ENCODE measurements around the gene CCDC127. TPM values are rescaled to one million over a fixed set of nuclear protein-coding genes. Genes with fewer than 3 reads are reported as not detected.

CCDC127 gene
- polyA plus RNA-seq, 3 donors = 0.68 to 1.5 (median 0.85) TPM

DNA sequence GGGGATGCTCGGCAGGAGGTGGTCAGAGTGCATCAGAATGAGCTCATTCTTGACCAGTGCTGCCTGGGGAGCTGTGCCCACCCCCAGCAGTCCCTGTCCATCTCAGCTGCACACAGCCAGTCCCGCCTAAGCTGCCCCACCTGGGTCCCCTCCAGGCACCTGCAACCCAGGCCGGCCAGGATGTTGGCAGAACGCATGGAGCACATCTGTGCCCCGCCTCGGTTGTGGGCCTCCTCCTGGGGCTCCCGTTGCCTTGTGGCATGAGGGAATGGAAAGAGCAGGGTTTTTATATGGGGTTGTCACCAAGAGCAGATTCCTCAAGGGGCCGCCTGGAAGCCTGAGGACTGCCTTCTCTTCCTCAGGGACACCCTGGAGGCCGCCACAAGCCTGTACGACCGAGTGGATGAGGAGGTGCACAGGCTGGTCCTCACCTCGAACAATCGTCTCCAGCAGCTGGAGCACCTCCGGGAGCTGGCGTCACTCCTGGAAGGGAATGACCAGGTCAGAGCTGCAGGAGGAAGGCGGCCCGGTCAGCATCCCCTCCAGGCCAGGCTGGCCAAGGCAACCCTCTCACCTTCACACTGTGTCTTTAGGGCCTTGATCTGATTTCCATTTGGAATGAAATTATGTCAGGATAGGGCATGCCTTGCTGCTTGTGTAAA, 61.4 kb downstream of the CCDC127 start:
- Mint-ChIP-seq H3K4me1 (no peaks in the 10 kb centered on the region), H3K27ac (no peak overlapping the region), H3K36me3 (no peaks in the 10 kb centered on the region), H3K9me3 (peaks cover 0 to 2% (median 0%) of the 10 kb centered on the region in 7 donors), H3K27me3 (ENCODE audit: low read depth in 3 of 3) (peaks cover 10 to 15% (median 14%) of the 10 kb centered on the region in 3 donors), H3K4me3 (no peak overlapping the region)
- WGBS (ENCODE audit: insufficient coverage) = 94% methylated on average over 12 of the region's 17 CpGs
- H4K20me1 ChIP-seq (ENCODE audit: insufficient read depth, low read length) = no peaks in the 10 kb centered on the region
- H3K4me2 ChIP-seq (replicated peaks; ENCODE audit: extremely low read depth, low read length, poor library complexity, severe bottlenecking) = no peak overlapping the region
- no peak overlapping the region for H3K9ac ChIP-seq (ENCODE audit: insufficient read depth, low read length, poor library complexity, severe bottlenecking)
- no peak overlapping the region for H3K4me3 ChIP-seq (replicated peaks in 1 of 3; ENCODE audit: low read depth in 2 of 3, low read length in 3 of 3)
- DNase-seq = no peak
- intact Hi-C loops (cut with micrococcal nuclease) = no loop called here
- no peak overlapping the region for H2AFZ ChIP-seq (ENCODE audit: insufficient read depth, low read depth, low read length, poor library complexity, severe bottlenecking)
- no peaks in the 10 kb centered on the region for H3K27me3 ChIP-seq (ENCODE audit: control insufficient read depth in 2 of 2, insufficient read depth in 2 of 2, low read length in 2 of 2)
- TF ChIP-seq, protein P1, sequence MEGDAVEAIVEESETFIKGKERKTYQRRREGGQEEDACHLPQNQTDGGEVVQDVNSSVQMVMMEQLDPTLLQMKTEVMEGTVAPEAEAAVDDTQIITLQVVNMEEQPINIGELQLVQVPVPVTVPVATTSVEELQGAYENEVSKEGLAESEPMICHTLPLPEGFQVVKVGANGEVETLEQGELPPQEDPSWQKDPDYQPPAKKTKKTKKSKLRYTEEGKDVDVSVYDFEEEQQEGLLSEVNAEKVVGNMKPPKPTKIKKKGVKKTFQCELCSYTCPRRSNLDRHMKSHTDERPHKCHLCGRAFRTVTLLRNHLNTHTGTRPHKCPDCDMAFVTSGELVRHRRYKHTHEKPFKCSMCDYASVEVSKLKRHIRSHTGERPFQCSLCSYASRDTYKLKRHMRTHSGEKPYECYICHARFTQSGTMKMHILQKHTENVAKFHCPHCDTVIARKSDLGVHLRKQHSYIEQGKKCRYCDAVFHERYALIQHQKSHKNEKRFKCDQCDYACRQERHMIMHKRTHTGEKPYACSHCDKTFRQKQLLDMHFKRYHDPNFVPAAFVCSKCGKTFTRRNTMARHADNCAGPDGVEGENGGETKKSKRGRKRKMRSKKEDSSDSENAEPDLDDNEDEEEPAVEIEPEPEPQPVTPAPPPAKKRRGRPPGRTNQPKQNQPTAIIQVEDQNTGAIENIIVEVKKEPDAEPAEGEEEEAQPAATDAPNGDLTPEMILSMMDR (IDR thresholded peaks at IDR 0.05) = no peak
- H3K27ac ChIP-seq (ENCODE audit: low read depth in 1 of 2, low read length in 2 of 2) = no peak overlapping the region
- no peaks in the 10 kb centered on the region for H3K4me1 ChIP-seq (ENCODE audit: control insufficient read depth in 1 of 2, insufficient read depth in 2 of 2, low read length in 2 of 2)
- no peaks in the 10 kb centered on the region for H3K79me2 ChIP-seq (ENCODE audit: insufficient read depth, low read length)
- H3K36me3 ChIP-seq (replicated peaks in 1 of 2; ENCODE audit: control insufficient read depth in 1 of 2, insufficient read depth in 2 of 2, low read length in 2 of 2) = no peaks in the 10 kb centered on the region
- no peaks in the 10 kb centered on the region for H3K9me3 ChIP-seq (replicated peaks in 1 of 2; ENCODE audit: control insufficient read depth in 1 of 2, insufficient read depth in 1 of 2, low read length in 2 of 2)

DNA sequence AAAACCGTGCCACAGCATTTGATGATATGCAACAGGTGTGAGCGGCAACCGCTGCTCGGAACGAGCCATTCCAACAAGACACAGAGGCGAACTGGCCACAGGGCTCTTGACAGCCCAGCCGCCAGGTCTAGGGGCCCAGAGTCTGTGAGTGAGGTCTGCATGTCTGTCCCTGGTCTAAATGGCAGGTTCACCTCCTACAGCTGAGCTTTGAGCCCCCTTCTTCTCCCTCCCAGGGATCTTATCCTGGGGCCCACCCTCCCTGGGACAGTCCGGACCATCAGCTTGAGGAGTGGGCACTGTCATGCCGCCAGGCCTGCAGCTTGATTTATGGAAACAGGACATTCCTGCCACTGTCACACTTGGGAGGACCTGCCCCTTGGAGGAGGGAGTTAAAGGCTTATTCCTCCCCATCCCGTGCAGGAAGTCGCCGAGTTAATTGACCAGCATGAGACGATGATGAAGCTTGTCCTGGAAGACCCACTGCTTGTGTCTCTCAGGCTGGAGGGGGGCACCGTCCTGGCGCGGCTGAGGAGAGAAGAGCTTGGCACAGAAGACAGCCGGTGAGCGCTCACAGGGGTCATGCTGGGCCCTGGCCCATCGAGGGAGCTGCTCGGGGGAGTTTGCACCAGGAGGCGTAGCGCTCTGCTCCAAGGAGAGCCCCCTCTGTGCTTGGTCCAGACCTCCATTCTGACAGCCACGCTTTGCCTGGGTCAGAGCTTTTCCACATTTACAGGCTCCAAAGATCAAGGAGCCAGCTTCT, 62.1 kb downstream of the CCDC127 start:
- Histone ChIP-seq H3K4me2 (replicated peaks; ENCODE audit: extremely low read depth, low read length, poor library complexity, severe bottlenecking) (no peak overlapping the region), H3K27ac (ENCODE audit: low read depth in 1 of 2, low read length in 2 of 2) (no peak overlapping the region), H3K4me1 (ENCODE audit: control insufficient read depth in 1 of 2, insufficient read depth in 2 of 2, low read length in 2 of 2) (no peaks in the 10 kb centered on the region), H3K9ac (ENCODE audit: insufficient read depth, low read length, poor library complexity, severe bottlenecking) (no peak overlapping the region), H4K20me1 (ENCODE audit: insufficient read depth, low read length) (no peaks in the 10 kb centered on the region), H3K27me3 (ENCODE audit: control insufficient read depth in 2 of 2, insufficient read depth in 2 of 2, low read length in 2 of 2) (no peaks in the 10 kb centered on the region), H3K4me3 (replicated peaks in 1 of 3; ENCODE audit: low read depth in 2 of 3, low read length in 3 of 3) (no peak overlapping the region), H2AFZ (ENCODE audit: insufficient read depth, low read depth, low read length, poor library complexity, severe bottlenecking) (no peak overlapping the region), H3K79me2 (ENCODE audit: insufficient read depth, low read length) (no peaks in the 10 kb centered on the region), H3K36me3 (replicated peaks in 1 of 2; ENCODE audit: control insufficient read depth in 1 of 2, insufficient read depth in 2 of 2, low read length in 2 of 2) (no peaks in the 10 kb centered on the region), H3K9me3 (replicated peaks in 1 of 2; ENCODE audit: control insufficient read depth in 1 of 2, insufficient read depth in 1 of 2, low read length in 2 of 2) (no peaks in the 10 kb centered on the region)
- TF ChIP-seq, protein P1 (IDR thresholded peaks at IDR 0.05) = no peak
- Mint-ChIP-seq H3K27ac (no peak overlapping the region), H3K9me3 (peaks cover 0 to 2% (median 0%) of the 10 kb centered on the region in 7 donors), H3K4me3 (no peak overlapping the region), H3K4me1 (no peaks in the 10 kb centered on the region), H3K36me3 (no peaks in the 10 kb centered on the region), H3K27me3 (ENCODE audit: low read depth in 3 of 3) (peaks cover 10 to 15% (median 14%) of the 10 kb centered on the region in 3 donors)
- WGBS (ENCODE audit: insufficient coverage) = 98% methylated on average over 22 of the region's 23 CpGs
- intact Hi-C loops (cut with micrococcal nuclease) = no loop called here
- DNase-seq = no peak

Measured in CD14-positive monocyte (primary cell).